HL-60 (cell line): Measurements from ENCODE around the gene LRIT1.

Experiments
- DNase-seq, 2 experiments: peaks; one replicate each; pipeline ENCODE4 v3.0.0-alpha.2; 2010 to 2020; ENCODE audit warnings: low read depth in 1 of 2, low spot score in 1 of 2
- H3K27ac ChIP-seq: fragments of 250-450 bp; sonication (Bioruptor Pico); replicated peaks from 2 replicates; pipeline ENCODE4 v1.5.1; 2020; ENCODE audit warnings: mild to moderate bottlenecking, moderate library complexity
- H3K27me3 ChIP-seq: fragments of 250-450 bp; sonication (Bioruptor Pico); 2 replicates; pipeline ENCODE4 v1.5.1; 2021; ENCODE audit warnings: mild to moderate bottlenecking, moderate library complexity; ENCODE audit not compliant: insufficient read depth, poor library complexity, severe bottlenecking
- H3K4me3 ChIP-seq: replicated peaks from 2 replicates; pipeline ENCODE4 v1.5.1; 2011; ENCODE audit warnings: mild to moderate bottlenecking, control low read depth, low read length; ENCODE audit not compliant: insufficient read depth
- CTCF ChIP-seq: IDR thresholded peaks from one replicate; pipeline ENCODE4 v1.5.1; 2011; ENCODE audit warnings: low read length, control low read depth, inconsistent platforms; ENCODE audit not compliant: insufficient read depth
- GABPA ChIP-seq: IDR thresholded peaks from 2 replicates; pipeline ENCODE4 v1.6.1; 2012; ENCODE audit warnings: low read depth
- POLR2AphosphoS5 ChIP-seq: IDR thresholded peaks from 2 replicates; pipeline ENCODE4 v1.6.1; 2012; ENCODE audit warnings: low read depth
- REST ChIP-seq: IDR thresholded peaks from 2 replicates; pipeline ENCODE4 v1.6.1; 2012; ENCODE audit warnings: low read depth; ENCODE audit not compliant: insufficient replicate concordance
- SPI1 ChIP-seq: IDR thresholded peaks from 2 replicates; pipeline ENCODE4 v1.6.1; 2012; ENCODE audit warnings: low read depth, mild to moderate bottlenecking, borderline replicate concordance

Gene LRIT1

GRCh38 chr10:84248794-84249193, 7.4 kb upstream of the LRIT1 start:
- DNase-seq: no peak
- no peak overlapping the region for H3K4me3 ChIP-seq
- TF ChIP-seq CTCF: no peak
- no peak for TF ChIP-seq GABPA
- no peak for TF ChIP-seq SPI1
- TF ChIP-seq REST: no peak
- TF ChIP-seq POLR2AphosphoS5: no peak
- no peak overlapping the region for H3K27ac ChIP-seq
- H3K27me3 ChIP-seq: no peaks in the 10 kb centered on the region

GRCh38 chr10:84247496-84247895, 6.2 kb upstream of the LRIT1 start:
- Histone ChIP-seq H3K27ac (no peak overlapping the region), H3K4me3 (no peak overlapping the region), H3K27me3 (no peaks in the 10 kb centered on the region)
- no peak for DNase-seq
- TF ChIP-seq REST (no peak), SPI1 (no peak), GABPA (no peak), POLR2AphosphoS5 (no peak), CTCF (no peak)

GRCh38 chr10:84244651-84245270, 3.4 kb upstream of the LRIT1 start, which contains the start of gene RGR:
Gene RGR (plus strand): TSS chr10:84245053. CDS start chr10:84245091, 38 bp downstream.
- no peak for DNase-seq
- no peaks in the 10 kb centered on the region for H3K27me3 ChIP-seq
- no peak within 1 kb of the TSS for H3K27ac ChIP-seq
- TF ChIP-seq CTCF (no peak), REST (no peak), GABPA (no peak), SPI1 (no peak), POLR2AphosphoS5 (no peak)
- no peak within 1 kb of the TSS for H3K4me3 ChIP-seq
